HepG2 (cell line): ENCODE measurements around the gene UNG. TPM values are rescaled to one million over a fixed set of nuclear protein-coding genes. Genes with fewer than 3 reads are reported as not detected.

Experiments used
- ATF5 ChIP-seq: sonication (generic); formaldehyde crosslinking; IDR thresholded peaks from 2 replicates; pipeline ENCODE4 v1.4.0; 2020; ENCODE audit warnings: mild to moderate bottlenecking, low read depth, missing genetic modification reagents
- CENPBD1 ChIP-seq: sonication (generic); formaldehyde crosslinking; IDR thresholded peaks from 2 replicates; pipeline ENCODE4 v1.8.0; 2022; ENCODE audit warnings: missing genetic modification reagents, low read depth, mild to moderate bottlenecking, borderline replicate concordance
- DMAP1 ChIP-seq: IDR thresholded peaks from 2 replicates; pipeline ENCODE4 v1.6.1; 2016
- E2F2 ChIP-seq: sonication (generic); formaldehyde crosslinking; IDR thresholded peaks from 2 replicates; pipeline ENCODE4 v1.4.0; 2020; ENCODE audit warnings: missing genetic modification reagents, borderline replicate concordance
- HNF4G ChIP-seq, 2 experiments: sonication (generic) in 1 of 2; formaldehyde crosslinking in 1 of 2; IDR thresholded peaks; 2 replicates each; pipeline versions ENCODE4 v1.4.0 to v1.6.1; 2011 to 2020; ENCODE audit warnings: borderline replicate concordance in 2 of 2, low read depth in 2 of 2, mild to moderate bottlenecking in 2 of 2, low read length in 1 of 2, missing genetic modification reagents in 1 of 2, moderate library complexity in 1 of 2
- KAT2B ChIP-seq: fragments of 150-350 bp; IDR thresholded peaks from 2 replicates; pipeline ENCODE4 v1.6.1; 2014; ENCODE audit warnings: low read depth, low read length, borderline replicate concordance
- MEIS2 ChIP-seq: sonication (generic); formaldehyde crosslinking; IDR thresholded peaks from 2 replicates; pipeline ENCODE4 v1.9.0; 2021; ENCODE audit warnings: mild to moderate bottlenecking, missing genetic modification reagents
- MYC ChIP-seq: sonication (generic); formaldehyde crosslinking; IDR thresholded peaks from 2 replicates; pipeline ENCODE4 v1.9.0; 2021; ENCODE audit warnings: missing genetic modification reagents, borderline replicate concordance
- RARA ChIP-seq: IDR thresholded peaks from 2 replicates; pipeline ENCODE4 v1.6.1; 2016; ENCODE audit warnings: missing genetic modification reagents, missing compliant biosample characterization
- SIX4 ChIP-seq: sonication (generic); formaldehyde crosslinking; IDR thresholded peaks from 2 replicates; pipeline ENCODE4 v1.4.0; 2020; ENCODE audit warnings: missing genetic modification reagents
- SUZ12 ChIP-seq: fragments of 150-350 bp; IDR thresholded peaks from 2 replicates; pipeline ENCODE4 v1.6.1; 2014; ENCODE audit warnings: low read depth, low read length
- ZBTB21 ChIP-seq: sonication (generic); formaldehyde crosslinking; IDR thresholded peaks from 2 replicates; pipeline ENCODE4 v1.4.0; 2020; ENCODE audit warnings: missing genetic modification reagents
- ZBTB4 ChIP-seq: sonication (generic); formaldehyde crosslinking; IDR thresholded peaks from 2 replicates; pipeline ENCODE4 v1.4.0; 2020; ENCODE audit warnings: missing genetic modification reagents, mild to moderate bottlenecking, borderline replicate concordance
- ZNF138 ChIP-seq: sonication (generic); formaldehyde crosslinking; IDR thresholded peaks from 2 replicates; pipeline ENCODE4 v1.5.0; 2020; ENCODE audit warnings: mild to moderate bottlenecking, low read depth, missing genetic modification reagents
- ZNF317 ChIP-seq: sonication (generic); formaldehyde crosslinking; IDR thresholded peaks from 2 replicates; pipeline ENCODE4 v1.5.0; 2020; ENCODE audit warnings: mild to moderate bottlenecking, missing genetic modification reagents
- ZNF33A ChIP-seq: sonication (generic); formaldehyde crosslinking; IDR thresholded peaks from 2 replicates; pipeline ENCODE4 v1.5.1; 2020; ENCODE audit warnings: missing genetic modification reagents, mild to moderate bottlenecking, moderate library complexity, borderline replicate concordance
- ZNF691 ChIP-seq: sonication (generic); formaldehyde crosslinking; IDR thresholded peaks from 2 replicates; pipeline ENCODE4 v1.4.0; 2020; ENCODE audit warnings: missing genetic modification reagents, low read depth, mild to moderate bottlenecking, borderline replicate concordance
- ZNF883 ChIP-seq: sonication (generic); formaldehyde crosslinking; IDR thresholded peaks from 2 replicates; pipeline ENCODE4 v1.5.1; 2020; ENCODE audit warnings: mild to moderate bottlenecking, missing genetic modification reagents; ENCODE audit errors: not compliant biosample characterization
- polyA plus RNA-seq, 8 experiments: library from polyadenylated mRNA; depleted of rRNA in 3 of 8; stranded (reverse) in 7 of 8; unstranded in 1 of 8; fragments of >200 nt; fragmentation: Illumina TruSeq in 4 of 8; extraction: Trizol in 4 of 8; gene quantifications; 2 replicates each; pipeline versions ENCODE4 v1.2.1 to v1.2.3, GENCODE V29; 2011 to 2016; ENCODE audit warnings: low read depth in 4 of 8, missing spikeins in 1 of 8, mixed read lengths in 1 of 8; ENCODE audit not compliant: insufficient read depth in 1 of 8
- total RNA-seq, 5 experiments: library from RNA; depleted of rRNA; stranded (reverse); fragments of >200 nt; fragmentation: Illumina TruSeq; extraction: Trizol; gene quantifications; 2 replicates each; pipeline ENCODE4 v1.2.3, GENCODE V29; 2016; ENCODE audit warnings: low read depth in 1 of 5

Gene UNG
- total and polyA plus RNA-seq, 2 of the 13 experiments (the other 11 are each of a cell fraction or from before 2014, with no cell fraction given), result 23.3 to 114 TPM

- TF ChIP-seq SUZ12 (no peak), HNF4G (IDR thresholded peaks at IDR 0.05; ENCODE audit: borderline replicate concordance, low read depth, low read length) (peak; percentile 48; the same call in 1 of the 2 replicates), HNF4G (CRISPR knock-in tag; IDR thresholded peaks at IDR 0.05; ENCODE audit: borderline replicate concordance, low read depth) (no peak), ZNF33A (CRISPR knock-in tag) (0 out of 2 replicates have a peak, but pooled peaks have one; percentile 71), ATF5 (CRISPR knock-in tag) (no peak), SIX4 (CRISPR knock-in tag) (0 out of 2 replicates have a peak, but pooled peaks have one; percentile 52), RARA (CRISPR knock-in tag) (peak; percentile 53), ZNF138 (CRISPR knock-in tag) (no peak), ZNF691 (peak; percentile 94; the same call in 1 of the 2 replicates), ZNF317 (CRISPR knock-in tag) (peak; percentile 45; the same call in 1 of the 2 replicates), E2F2 (CRISPR knock-in tag) (peak; percentile 63; the same call in 1 of the 2 replicates), DMAP1 (peak; percentile 94), ZBTB4 (0 out of 2 replicates have a peak, but pooled peaks have one; percentile 47), ZNF883 (CRISPR knock-in tag) (no peak), MYC (CRISPR knock-in tag) (peak; percentile 80; the same call in 1 of the 2 replicates), KAT2B (no peak), CENPBD1 (CRISPR knock-in tag) (no peak), ZBTB21 (no peak; the same call in 1 of the 2 replicates), MEIS2 (CRISPR knock-in tag) (peak; percentile 82; the same call in 1 of the 2 replicates)
Measured at GRCh38 chr12:109052414-109053323, 44.7 kb upstream of the UNG start, which contains the start of gene USP30 (continued).
